Measurements from ENCODE around the gene MAN2A1.

- TF ChIP-seq CTCF (conservative IDR thresholded peaks at IDR 0.05; ENCODE audit: low read depth, low read length) = no peak
- TF ChIP-seq EZH2 (IDR thresholded peaks at IDR 0.05; ENCODE audit: low read length, unreplicated experiment) = no peak
Measured at GRCh38 chr5:109743041-109743531, 53.4 kb downstream of the MAN2A1 start.
